Brain microvascular endothelial cell (primary cell): ENCODE measurements around the gene PTRH1.

Experiments
- DNase-seq: peaks from one replicate; pipeline ENCODE4 v3.0.0-alpha.2; 2020
- H3K27ac ChIP-seq: fragments of 250-450 bp; sonication (Bioruptor Pico); 2 replicates; pipeline ENCODE4 v1.5.1; 2020; ENCODE audit warnings: mild to moderate bottlenecking, moderate library complexity
- H3K27me3 ChIP-seq: fragments of 250-450 bp; sonication (Bioruptor Pico); replicated peaks from 2 replicates; pipeline ENCODE4 v1.5.1; 2020; ENCODE audit warnings: mild to moderate bottlenecking
- H3K36me3 ChIP-seq: fragments of 250-450 bp; sonication (Bioruptor Pico); replicated peaks from 2 replicates; pipeline ENCODE4 v1.5.1; 2020; ENCODE audit warnings: mild to moderate bottlenecking
- H3K4me3 ChIP-seq: 2 replicates; pipeline ENCODE4 v1.5.1; 2011; ENCODE audit warnings: low read depth, mild to moderate bottlenecking, control low read depth, low read length, moderate library complexity
- CTCF ChIP-seq: IDR thresholded peaks from 2 replicates; pipeline ENCODE4 v1.5.1; 2011; ENCODE audit warnings: low read depth, mild to moderate bottlenecking, moderate library complexity, low read length, control low read depth, inconsistent platforms; ENCODE audit errors: missing control alignments
- in situ Hi-C: cut with HindIII; loops from 2 replicates; pipeline ENCODE4 v1.10.0; 2017; ENCODE audit warnings: low sequenced_read_pairs, low pct_ligation_motif_present

PTRH1 gene

GRCh38 chr9:127724012-127724411, 8.5 kb upstream of the PTRH1 start:
- Histone ChIP-seq H3K27me3 (no peaks in the 10 kb centered on the region), H3K27ac (no peak overlapping the region), H3K4me3 (no peak overlapping the region), H3K36me3 (no peaks in the 10 kb centered on the region)
- TF ChIP-seq CTCF: no peak
- DNase-seq: no peak
- in situ Hi-C loops: no loop called here

GRCh38 chr9:127723444-127723843, 8.0 kb upstream of the PTRH1 start:
- Histone ChIP-seq H3K27me3 (no peaks in the 10 kb centered on the region), H3K36me3 (no peaks in the 10 kb centered on the region), H3K4me3 (no peak overlapping the region), H3K27ac (no peak overlapping the region)
- in situ Hi-C loops: no loop called here
- TF ChIP-seq CTCF: peak; percentile 8
- DNase-seq: peak; percentile 11

DNA sequence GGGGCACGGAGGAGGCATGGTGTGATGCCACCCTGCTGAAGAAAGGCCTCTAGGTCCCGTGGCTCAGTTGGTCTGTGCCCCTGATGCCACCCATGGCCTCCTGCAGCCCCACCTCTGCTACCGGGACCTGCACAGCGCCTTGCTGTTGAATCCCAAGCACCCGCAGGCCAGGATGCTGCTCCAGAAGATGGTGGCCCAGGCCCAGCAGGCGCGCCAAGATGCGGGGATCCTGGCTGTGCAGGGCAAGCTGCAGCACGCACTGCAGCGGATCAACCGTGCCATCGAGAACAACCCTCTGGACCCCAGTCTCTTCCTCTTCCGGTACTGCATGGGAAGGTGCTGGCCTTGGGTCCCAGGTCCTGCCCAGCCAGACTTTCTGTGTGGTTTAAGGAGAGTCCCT, 7.5 kb upstream of the PTRH1 start:
- no peak overlapping the region for H3K4me3 ChIP-seq
- H3K36me3 ChIP-seq: no peaks in the 10 kb centered on the region
- H3K27me3 ChIP-seq: no peaks in the 10 kb centered on the region
- in situ Hi-C loops: no loop called here
- TF ChIP-seq CTCF: no peak
- no peak overlapping the region for H3K27ac ChIP-seq
- no peak for DNase-seq

GRCh38 chr9:127722055-127722745, 6.7 kb upstream of the PTRH1 start:
- no peak for TF ChIP-seq CTCF
- Histone ChIP-seq H3K4me3 (no peak overlapping the region), H3K27me3 (no peaks in the 10 kb centered on the region), H3K36me3 (no peaks in the 10 kb centered on the region), H3K27ac (no peak overlapping the region)
- in situ Hi-C loops: no loop called here
- no peak for DNase-seq

DNA sequence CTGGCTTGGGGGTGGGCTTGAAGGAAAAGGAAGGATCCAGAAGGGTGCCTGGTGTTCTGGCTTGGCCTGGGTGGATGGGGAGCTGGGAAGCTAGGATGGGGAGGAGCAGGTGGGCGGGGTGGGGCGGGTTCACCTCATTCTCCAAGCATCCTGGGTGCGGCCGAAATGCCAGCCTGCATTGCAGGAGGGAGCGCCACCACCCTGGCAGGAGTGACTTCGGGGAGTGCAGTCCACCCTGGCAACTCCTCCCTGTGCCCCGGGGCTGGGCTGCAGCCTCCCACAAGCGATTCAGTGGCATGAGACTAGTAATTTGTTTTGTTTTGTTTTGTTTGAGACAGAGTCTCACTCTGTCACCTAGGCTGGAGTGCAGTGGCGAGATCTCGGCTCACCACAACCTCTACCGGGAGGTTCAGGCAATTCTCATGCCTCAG, 5.9 kb upstream of the PTRH1 start:
- no peak for DNase-seq
- in situ Hi-C loops: no loop called here
- no peaks in the 10 kb centered on the region for H3K36me3 ChIP-seq
- no peak overlapping the region for H3K4me3 ChIP-seq
- TF ChIP-seq CTCF: no peak
- no peak overlapping the region for H3K27ac ChIP-seq
- H3K27me3 ChIP-seq: no peaks in the 10 kb centered on the region

DNA sequence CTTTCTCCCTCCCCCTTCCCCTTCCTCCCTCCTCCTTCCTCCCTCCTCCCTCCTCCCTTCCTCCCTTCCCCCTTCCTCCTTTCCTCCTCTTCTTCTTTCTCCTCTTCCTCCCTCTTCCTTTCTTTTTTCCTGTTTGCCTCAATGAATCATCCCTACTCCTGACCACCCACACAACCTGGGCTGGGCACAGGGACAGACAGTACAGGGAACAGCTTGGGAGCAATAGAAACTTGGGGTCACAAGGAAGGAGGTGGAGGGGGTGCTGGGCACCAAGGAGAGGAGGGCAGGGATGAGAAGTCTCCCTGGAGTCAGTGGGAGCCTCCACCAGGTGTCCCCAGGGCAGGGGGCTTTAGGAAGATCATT, 5.4 kb upstream of the PTRH1 start:
- H3K27ac ChIP-seq: no peak overlapping the region
- no peak for DNase-seq
- H3K4me3 ChIP-seq: no peak overlapping the region
- no peaks in the 10 kb centered on the region for H3K36me3 ChIP-seq
- TF ChIP-seq CTCF: no peak
- in situ Hi-C loops: no loop called here
- no peaks in the 10 kb centered on the region for H3K27me3 ChIP-seq
